ENCODE measurements around the gene KCNJ12. TPM values are rescaled to one million over a fixed set of nuclear protein-coding genes. Genes with fewer than 3 reads are reported as not detected.

KCNJ12 gene
- total and polyA plus RNA-seq, 2 of the 13 experiments (the other 11 are each of a cell fraction or from before 2014, with no cell fraction given) = not detected

GRCh38 chr17:21463204-21463661 lies 87.1 kb downstream of the KCNJ12 start:
- H3K9me3 ChIP-seq (ENCODE audit: low read length) = no peaks in the 10 kb centered on the region
- no peak overlapping the region for H3K4me3 ChIP-seq (replicated peaks in 1 of 3; ENCODE audit: insufficient read depth in 1 of 3, low read depth in 2 of 3, low read length in 3 of 3)
- H3K36me3 ChIP-seq (replicated peaks in 1 of 2; ENCODE audit: control insufficient read depth in 1 of 2, insufficient read depth in 2 of 2, low read length in 2 of 2) = no peaks in the 10 kb centered on the region
- TF ChIP-seq KAT2B (IDR thresholded peaks at IDR 0.05; ENCODE audit: borderline replicate concordance, low read depth, low read length) (no peak), ZC3H13 (CRISPR knock-in tag; IDR thresholded peaks at IDR 0.05) (no peak), MZF1 (CRISPR knock-in tag; IDR thresholded peaks at IDR 0.05; ENCODE audit: borderline replicate concordance) (no peak), ZNF335 (CRISPR knock-in tag; IDR thresholded peaks at IDR 0.05) (no peak), ZNF775 (CRISPR knock-in tag; IDR thresholded peaks at IDR 0.05; ENCODE audit: borderline replicate concordance) (no peak), TMF1 (CRISPR knock-in tag; IDR thresholded peaks at IDR 0.05; ENCODE audit: low read depth) (no peak), TBX2 (CRISPR knock-in tag; IDR thresholded peaks at IDR 0.05; ENCODE audit: borderline replicate concordance) (no peak), ZNF343 (CRISPR knock-in tag; IDR thresholded peaks at IDR 0.05) (no peak), EED (CRISPR knock-in tag; IDR thresholded peaks at IDR 0.05) (no peak), PRDM4 (CRISPR knock-in tag; IDR thresholded peaks at IDR 0.05; ENCODE audit: borderline replicate concordance) (no peak), ZSCAN29 (CRISPR knock-in tag; conservative IDR thresholded peaks at IDR 0.05) (no peak), GLI4 (CRISPR knock-in tag; IDR thresholded peaks at IDR 0.05; ENCODE audit: borderline replicate concordance) (no peak), POGZ (CRISPR knock-in tag; IDR thresholded peaks at IDR 0.05) (no peak)
- TF ChIP-seq, protein P1, sequence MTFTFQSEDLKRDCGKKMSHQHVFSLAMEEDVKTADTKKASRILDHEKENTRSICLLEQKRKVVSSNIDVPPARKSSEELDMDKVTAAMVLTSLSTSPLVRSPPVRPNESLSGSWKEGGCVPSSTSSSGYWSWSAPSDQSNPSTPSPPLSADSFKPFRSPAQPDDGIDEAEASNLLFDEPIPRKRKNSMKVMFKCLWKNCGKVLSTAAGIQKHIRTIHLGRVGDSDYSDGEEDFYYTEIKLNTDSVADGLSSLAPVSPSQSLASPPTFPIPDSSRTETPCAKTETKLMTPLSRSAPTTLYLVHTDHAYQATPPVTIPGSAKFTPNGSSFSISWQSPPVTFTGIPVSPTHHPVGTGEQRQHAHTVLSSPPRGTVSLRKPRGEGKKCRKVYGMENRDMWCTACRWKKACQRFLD (CRISPR knock-in tag; IDR thresholded peaks at IDR 0.05; ENCODE audit: borderline replicate concordance) = no peak
- TF ChIP-seq, protein P2, sequence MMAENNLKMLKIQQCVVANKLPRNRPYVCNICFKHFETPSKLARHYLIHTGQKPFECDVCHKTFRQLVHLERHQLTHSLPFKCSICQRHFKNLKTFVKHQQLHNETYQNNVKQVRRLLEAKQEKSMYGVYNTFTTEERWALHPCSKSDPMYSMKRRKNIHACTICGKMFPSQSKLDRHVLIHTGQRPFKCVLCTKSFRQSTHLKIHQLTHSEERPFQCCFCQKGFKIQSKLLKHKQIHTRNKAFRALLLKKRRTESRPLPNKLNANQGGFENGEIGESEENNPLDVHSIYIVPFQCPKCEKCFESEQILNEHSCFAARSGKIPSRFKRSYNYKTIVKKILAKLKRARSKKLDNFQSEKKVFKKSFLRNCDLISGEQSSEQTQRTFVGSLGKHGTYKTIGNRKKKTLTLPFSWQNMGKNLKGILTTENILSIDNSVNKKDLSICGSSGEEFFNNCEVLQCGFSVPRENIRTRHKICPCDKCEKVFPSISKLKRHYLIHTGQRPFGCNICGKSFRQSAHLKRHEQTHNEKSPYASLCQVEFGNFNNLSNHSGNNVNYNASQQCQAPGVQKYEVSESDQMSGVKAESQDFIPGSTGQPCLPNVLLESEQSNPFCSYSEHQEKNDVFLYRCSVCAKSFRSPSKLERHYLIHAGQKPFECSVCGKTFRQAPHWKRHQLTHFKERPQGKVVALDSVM (CRISPR knock-in tag; IDR thresholded peaks at IDR 0.05) = no peak
- H3K27me3 ChIP-seq (ENCODE audit: control insufficient read depth in 1 of 2, insufficient read depth in 2 of 2, low read length in 2 of 2) = peaks cover 5 to 26% of the 10 kb centered on the region in 2 experiments; a peak in 3 of 5 replicates
- no peak overlapping the region for H3K4me2 ChIP-seq (ENCODE audit: low read depth, low read length)
- CTCF ChIA-PET (ENCODE audit: low intra/inter-chr PET ratio, low total read pairs) = no interaction called here
- in situ Hi-C loops (cut with HindIII; ENCODE audit: extremely low pct_ligation_motif_present, low pct_unique_long_range_greater_than_20kb) = no loop called here
- H3K9ac ChIP-seq (ENCODE audit: insufficient read depth, low read depth, low read length) = no peak overlapping the region
- H3K79me2 ChIP-seq (ENCODE audit: insufficient read depth, low read length) = no peaks in the 10 kb centered on the region
- no peak overlapping the region for H3K27ac ChIP-seq (ENCODE audit: extremely low read length, insufficient read depth, low read length)
- intact Hi-C loops (cut with micrococcal nuclease; ENCODE audit: unreplicated experiment) = no loop called here
- H3K4me1 ChIP-seq (ENCODE audit: insufficient read depth, low read length) = no peaks in the 10 kb centered on the region
- 26% methylated on average over 11 of the region's 11 CpGs for WGBS (ENCODE audit: low lambda C conversion rate)
- POLR2A ChIA-PET = no interaction called here
- no peak for FAIRE-seq
- DNase-seq (ENCODE audit: low spot score) = no peak
- no peak overlapping the region for H2AFZ ChIP-seq (ENCODE audit: low read length)
- no peaks in the 10 kb centered on the region for H4K20me1 ChIP-seq (ENCODE audit: insufficient read depth, low read length)
- BruUV-seq (replicated peaks) = no TSS peak
- ATAC-seq = no peak

All from HepG2 (cell line).